Parathyroid adenoma (tissue), 2 donors: ENCODE measurements around the gene MRPL33.
A peak's percentile ranks its signal among the peaks of the same experiment; 100 is the strongest.

Experiments used
- H2AFZ ChIP-seq: fragments of 300-600 bp; sonication (generic); one replicate; pipeline ENCODE4 v1.7.0; 2017; ENCODE audit warnings: antibody characterized with exemption, mild to moderate bottlenecking
- H3K27ac ChIP-seq: fragments of 300-600 bp; sonication (generic); one replicate; pipeline ENCODE4 v1.7.0; 2017
- H3K27me3 ChIP-seq: fragments of 300-600 bp; sonication (generic); one replicate; pipeline ENCODE4 v1.7.0; 2017; ENCODE audit warnings: low read length; ENCODE audit not compliant: control insufficient read depth, insufficient read depth
- H3K36me3 ChIP-seq: fragments of 300-600 bp; sonication (generic); one replicate; pipeline ENCODE4 v1.7.0; 2017; ENCODE audit warnings: low read length; ENCODE audit not compliant: control insufficient read depth, insufficient read depth
- H3K4me1 ChIP-seq: fragments of 300-600 bp; sonication (generic); one replicate; pipeline ENCODE4 v1.7.0; 2017; ENCODE audit warnings: control low read depth
- H3K4me2 ChIP-seq: fragments of 300-600 bp; sonication (generic); one replicate; pipeline ENCODE4 v1.7.0; 2017; ENCODE audit warnings: low read length
- H3K4me3 ChIP-seq: fragments of 300-600 bp; sonication (generic); one replicate; pipeline ENCODE4 v1.7.0; 2017; ENCODE audit warnings: low read depth, low read length
- H3K79me2 ChIP-seq: fragments of 300-600 bp; sonication (generic); one replicate; pipeline ENCODE4 v1.7.0; 2017; ENCODE audit warnings: control low read depth
- H3K9ac ChIP-seq: fragments of 300-600 bp; sonication (generic); one replicate; pipeline ENCODE4 v1.7.0; 2017; ENCODE audit warnings: mild to moderate bottlenecking
- H3K9me3 ChIP-seq: fragments of 300-600 bp; sonication (generic); one replicate; pipeline ENCODE4 v1.7.0; 2017; ENCODE audit warnings: low read length; ENCODE audit not compliant: control insufficient read depth
- TF ChIP-seq, protein P1 (sequence below): fragments of 300-600 bp; sonication (generic); IDR thresholded peaks from one replicate; pipeline ENCODE4 v1.7.0; 2017; ENCODE audit warnings: antibody characterized with exemption, mild to moderate bottlenecking
- donor health status: primary hyperparathyroidism.

Gene MRPL33

DNA sequence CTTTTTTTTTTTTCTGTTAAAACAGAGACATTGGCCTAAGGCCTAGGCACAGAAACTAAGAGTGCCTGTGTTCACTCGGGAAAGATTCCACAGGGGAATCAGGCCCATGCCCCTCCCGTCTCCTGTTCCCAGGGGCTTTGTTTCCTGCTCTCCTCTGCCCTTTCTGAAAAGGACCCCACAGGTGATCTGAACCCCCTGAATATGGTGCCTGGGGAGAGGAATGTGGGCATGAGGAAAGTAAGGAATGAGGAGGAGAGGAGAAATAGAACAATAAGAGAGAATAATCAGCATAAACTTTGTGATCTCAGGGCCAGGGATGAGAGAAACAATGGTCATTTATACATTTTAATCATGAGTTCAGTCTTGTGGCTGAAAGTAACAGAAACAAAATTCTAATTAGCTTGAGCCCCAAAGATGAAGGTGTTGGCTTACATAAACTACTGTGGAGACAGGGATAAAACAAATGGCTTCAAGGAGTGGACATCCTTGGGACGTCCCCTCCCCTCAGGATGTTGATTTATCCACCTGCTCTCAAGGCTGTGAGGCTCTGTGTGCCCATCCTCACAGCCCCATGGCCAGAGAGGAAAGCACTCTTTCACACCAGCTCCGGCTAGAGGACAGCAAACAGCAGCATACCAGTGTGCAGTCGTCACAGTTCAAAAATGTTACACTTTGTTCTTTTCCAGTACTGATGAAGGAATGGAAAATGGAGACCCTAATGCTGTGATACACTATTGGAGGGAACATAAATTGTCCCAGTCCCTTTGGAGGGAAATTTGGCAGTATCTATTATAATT is 46.4 kb upstream of the MRPL33 start:
- H3K27ac ChIP-seq: no peak overlapping the region
- no peak overlapping the region for H3K9ac ChIP-seq
- no peaks in the 10 kb centered on the region for H3K4me1 ChIP-seq
- no peaks in the 10 kb centered on the region for H3K36me3 ChIP-seq
- no peak overlapping the region for H2AFZ ChIP-seq
- no peak overlapping the region for H3K4me3 ChIP-seq
- no peak overlapping the region for H3K4me2 ChIP-seq
- no peaks in the 10 kb centered on the region for H3K27me3 ChIP-seq
- TF ChIP-seq, protein P1, sequence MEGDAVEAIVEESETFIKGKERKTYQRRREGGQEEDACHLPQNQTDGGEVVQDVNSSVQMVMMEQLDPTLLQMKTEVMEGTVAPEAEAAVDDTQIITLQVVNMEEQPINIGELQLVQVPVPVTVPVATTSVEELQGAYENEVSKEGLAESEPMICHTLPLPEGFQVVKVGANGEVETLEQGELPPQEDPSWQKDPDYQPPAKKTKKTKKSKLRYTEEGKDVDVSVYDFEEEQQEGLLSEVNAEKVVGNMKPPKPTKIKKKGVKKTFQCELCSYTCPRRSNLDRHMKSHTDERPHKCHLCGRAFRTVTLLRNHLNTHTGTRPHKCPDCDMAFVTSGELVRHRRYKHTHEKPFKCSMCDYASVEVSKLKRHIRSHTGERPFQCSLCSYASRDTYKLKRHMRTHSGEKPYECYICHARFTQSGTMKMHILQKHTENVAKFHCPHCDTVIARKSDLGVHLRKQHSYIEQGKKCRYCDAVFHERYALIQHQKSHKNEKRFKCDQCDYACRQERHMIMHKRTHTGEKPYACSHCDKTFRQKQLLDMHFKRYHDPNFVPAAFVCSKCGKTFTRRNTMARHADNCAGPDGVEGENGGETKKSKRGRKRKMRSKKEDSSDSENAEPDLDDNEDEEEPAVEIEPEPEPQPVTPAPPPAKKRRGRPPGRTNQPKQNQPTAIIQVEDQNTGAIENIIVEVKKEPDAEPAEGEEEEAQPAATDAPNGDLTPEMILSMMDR: no peak
- H3K79me2 ChIP-seq: no peaks in the 10 kb centered on the region
- H3K9me3 ChIP-seq: no peaks in the 10 kb centered on the region

DNA sequence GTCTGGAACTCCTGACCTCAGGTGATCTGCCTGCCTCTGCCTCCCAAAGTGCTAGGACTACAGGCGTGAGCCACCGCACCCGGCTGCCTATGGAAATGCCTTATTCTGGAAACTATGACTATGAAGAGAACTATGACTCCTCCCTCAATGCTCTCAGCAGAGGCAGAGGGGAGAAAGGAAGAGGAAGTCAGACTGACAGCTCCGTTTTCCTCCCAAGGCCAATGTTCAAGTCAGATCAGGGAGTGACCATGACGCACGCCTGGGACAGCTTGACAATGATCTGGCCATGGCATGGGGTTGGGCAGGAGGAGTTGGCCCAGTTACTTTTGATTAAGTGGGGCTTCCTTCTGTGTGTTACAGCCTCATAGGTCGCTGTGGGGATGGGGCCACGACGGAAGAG is 44.3 kb upstream of the MRPL33 start:
- Histone ChIP-seq H3K27me3 (no peaks in the 10 kb centered on the region), H3K27ac (no peak overlapping the region), H3K36me3 (no peaks in the 10 kb centered on the region), H3K4me2 (no peak overlapping the region), H3K4me1 (no peaks in the 10 kb centered on the region), H3K4me3 (no peak overlapping the region), H3K79me2 (no peaks in the 10 kb centered on the region), H3K9ac (no peak overlapping the region), H3K9me3 (no peaks in the 10 kb centered on the region), H2AFZ (no peak overlapping the region)
- TF ChIP-seq, protein P1: no peak

DNA sequence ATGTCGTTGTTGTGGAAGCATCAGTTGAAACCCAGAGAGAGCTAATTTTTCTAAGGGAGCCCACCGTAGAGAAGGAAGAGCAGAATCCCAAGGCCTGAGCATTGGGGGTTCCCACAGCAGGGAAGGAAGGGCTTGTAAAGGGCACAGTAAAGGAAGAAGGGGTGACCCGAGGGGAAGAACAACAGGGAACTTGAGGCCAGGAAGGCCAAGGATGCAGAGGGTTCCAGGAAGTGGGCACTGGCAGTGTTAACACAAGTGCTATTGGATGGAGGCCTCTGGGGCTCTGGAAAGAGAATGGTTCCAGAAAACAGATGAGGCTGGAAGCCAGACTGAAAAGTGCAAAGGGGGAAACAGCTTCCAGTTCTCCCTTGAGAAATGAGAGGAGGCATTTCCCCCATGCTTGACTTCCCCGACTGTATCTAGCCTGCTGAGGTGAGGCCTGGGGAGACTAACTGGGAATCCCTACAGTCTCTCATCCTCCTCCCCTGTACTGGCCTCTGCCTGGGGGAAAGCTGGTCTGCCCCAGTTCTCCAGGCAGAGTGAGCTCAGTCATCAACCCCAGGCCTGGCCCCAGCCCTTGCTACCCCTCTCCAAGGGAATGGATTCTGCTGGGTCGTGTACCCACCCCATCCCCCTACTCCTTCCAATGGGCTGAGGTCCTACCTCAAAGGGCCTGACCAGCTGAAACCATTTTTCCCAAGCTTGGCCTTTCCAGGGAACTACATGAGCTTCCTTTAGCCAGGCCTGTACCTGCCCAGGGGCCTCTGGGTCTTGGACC is 43.2 kb upstream of the MRPL33 start:
- peak overlapping the region; percentile 5 for H3K27ac ChIP-seq
- H2AFZ ChIP-seq: no peak overlapping the region
- no peak overlapping the region for H3K4me3 ChIP-seq
- no peaks in the 10 kb centered on the region for H3K27me3 ChIP-seq
- H3K79me2 ChIP-seq: no peaks in the 10 kb centered on the region
- H3K36me3 ChIP-seq: no peaks in the 10 kb centered on the region
- no peaks in the 10 kb centered on the region for H3K4me1 ChIP-seq
- no peak overlapping the region for H3K9ac ChIP-seq
- TF ChIP-seq, protein P1: no peak
- H3K4me2 ChIP-seq: no peak overlapping the region
- H3K9me3 ChIP-seq: no peaks in the 10 kb centered on the region

DNA sequence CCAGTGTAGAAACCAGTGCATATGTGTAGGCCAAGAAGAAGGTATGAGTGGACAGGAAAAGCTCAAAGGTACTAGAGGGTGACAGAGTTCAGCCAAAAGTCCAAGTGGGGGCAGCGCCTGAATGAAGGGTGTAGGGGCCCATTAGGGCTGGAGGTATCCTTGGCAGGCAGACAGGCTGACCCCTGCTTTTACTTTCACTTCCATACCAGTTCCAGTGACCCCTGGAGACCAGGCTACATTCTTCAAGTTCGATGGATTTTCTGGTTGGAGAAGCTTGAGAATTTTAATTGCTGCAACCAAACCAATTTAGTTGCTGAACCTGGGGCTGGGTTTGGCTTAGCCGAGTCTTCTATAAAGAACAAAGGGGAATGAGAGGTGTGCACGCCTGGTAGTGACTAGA is 42.3 kb upstream of the MRPL33 start:
- Histone ChIP-seq H3K9me3 (no peaks in the 10 kb centered on the region), H3K4me1 (no peaks in the 10 kb centered on the region), H3K36me3 (no peaks in the 10 kb centered on the region), H3K4me2 (no peak overlapping the region), H3K27me3 (no peaks in the 10 kb centered on the region), H3K27ac (no peak overlapping the region), H3K9ac (no peak overlapping the region), H2AFZ (no peak overlapping the region), H3K79me2 (no peaks in the 10 kb centered on the region), H3K4me3 (no peak overlapping the region)
- TF ChIP-seq, protein P1: no peak
